Panc1 (cell line): ENCODE measurements around the gene ZNF468. TPM values are rescaled to one million over a fixed set of nuclear protein-coding genes. Genes with fewer than 3 reads are reported as not detected.

Experiments
- ATAC-seq: fragments of 200-7000 bp; cut with Tn5 transposase; 2 replicates; pipeline ENCODE4 v1.9.1; 2020; ENCODE audit warnings: mild to moderate bottlenecking, moderate library complexity
- BruUV-seq: library from RNA; stranded (reverse); fragments of 400-500 nt; replicated peaks from 2 replicates; lab custom pipeline; 2021; lab: Mats Ljungman, UMichigan
- CTCF ChIA-PET: fragments of 300-600 bp; sonication (Branson Sonifier 250); formaldehyde crosslinking; loops from one replicate; lab custom pipeline; 2022; ENCODE audit warnings: antibody characterized with exemption; lab: Charles Lee
- POLR2A ChIA-PET: fragments of 300-600 bp; sonication (Branson Sonifier 250); formaldehyde crosslinking; loops from one replicate; lab custom pipeline; 2022; ENCODE audit warnings: antibody characterized with exemption; lab: Charles Lee
- DNase-seq: peaks from one replicate; pipeline ENCODE4 v3.0.0-alpha.2; 2010; ENCODE audit warnings: low read depth, low spot score
- H3K27ac ChIP-seq: 2 replicates; pipeline ENCODE4 v1.5.1; 2011; ENCODE audit warnings: mild to moderate bottlenecking, low read length, inconsistent platforms
- H3K27me3 ChIP-seq: fragments of 200-500 bp; sonication (Bioruptor generic); 2 replicates; pipeline ENCODE4 v1.6.0; 2014; ENCODE audit warnings: low read length, inconsistent platforms; ENCODE audit not compliant: control insufficient read depth, insufficient read depth
- H3K36me3 ChIP-seq: fragments of 200-500 bp; sonication (Bioruptor generic); 2 replicates; pipeline ENCODE4 v1.5.1; 2014; ENCODE audit warnings: inconsistent platforms, mild to moderate bottlenecking, low read length, moderate library complexity; ENCODE audit not compliant: control insufficient read depth, insufficient read depth
- H3K4me1 ChIP-seq: 2 replicates; pipeline ENCODE4 v1.5.1; 2011; ENCODE audit warnings: inconsistent platforms, mild to moderate bottlenecking, low read length, moderate library complexity; ENCODE audit not compliant: control insufficient read depth, insufficient read depth
- H3K4me3 ChIP-seq, 2 experiments: 2 replicates each; pipeline ENCODE4 v1.5.1; 2011 to 2012; ENCODE audit warnings: low read depth in 2 of 2, low read length in 2 of 2, mild to moderate bottlenecking in 2 of 2, inconsistent platforms in 1 of 2, moderate library complexity in 1 of 2
- H3K9me3 ChIP-seq: fragments of 200-500 bp; sonication (Bioruptor generic); 2 replicates; pipeline ENCODE4 v1.5.1; 2014; ENCODE audit warnings: low read depth, mild to moderate bottlenecking, inconsistent platforms, low read length, moderate library complexity; ENCODE audit not compliant: control insufficient read depth, insufficient read depth
- POLR2AphosphoS5 ChIP-seq: IDR thresholded peaks from 2 replicates; pipeline ENCODE4 v1.6.1; 2012; ENCODE audit warnings: mild to moderate bottlenecking, low read depth, low read length, moderate library complexity
- SIN3A ChIP-seq: IDR thresholded peaks from 2 replicates; pipeline ENCODE4 v1.6.1; 2012; ENCODE audit warnings: low read depth, mild to moderate bottlenecking, low read length, moderate library complexity, borderline replicate concordance; ENCODE audit not compliant: insufficient read depth
- TCF7L2 ChIP-seq: IDR thresholded peaks from 2 replicates; pipeline ENCODE4 v1.6.1; 2011; ENCODE audit warnings: mild to moderate bottlenecking, low read depth, low read length, inconsistent platforms
- in situ Hi-C: cut with HindIII; loops from 2 replicates; pipeline ENCODE4 v1.10.0; 2016; ENCODE audit warnings: low sequenced_read_pairs, low pct_unique_long_range_greater_than_20kb
- intact Hi-C: fragments of 100-400 bp; cut with micrococcal nuclease; formaldehyde crosslinking; loops from one replicate; pipeline ENCODE4 v1.10.0; 2022; ENCODE audit not compliant: unreplicated experiment
- total RNA-seq: library from RNA; stranded (reverse); gene quantifications from one replicate; pipeline ENCODE4 v1.2.1, GENCODE V29; 2021; ENCODE audit not compliant: unreplicated experiment
- TF ChIP-seq, protein P1 (sequence below): fragments of 450-650 bp; IDR thresholded peaks from 2 replicates; pipeline ENCODE4 v1.5.1; 2017; ENCODE audit warnings: mild to moderate bottlenecking
- TF ChIP-seq, protein P2 (sequence below), 2 experiments: IDR thresholded peaks; 2 replicates each; pipeline ENCODE4 v1.6.1; 2011 to 2012; ENCODE audit warnings: low read depth in 2 of 2, control low read depth in 1 of 2, low read length in 1 of 2, mild to moderate bottlenecking in 1 of 2, moderate library complexity in 1 of 2; ENCODE audit not compliant: insufficient read depth in 1 of 2

Gene ZNF468
- total RNA-seq, 1 experiment from 2014 or later: 27.5 TPM

DNA sequence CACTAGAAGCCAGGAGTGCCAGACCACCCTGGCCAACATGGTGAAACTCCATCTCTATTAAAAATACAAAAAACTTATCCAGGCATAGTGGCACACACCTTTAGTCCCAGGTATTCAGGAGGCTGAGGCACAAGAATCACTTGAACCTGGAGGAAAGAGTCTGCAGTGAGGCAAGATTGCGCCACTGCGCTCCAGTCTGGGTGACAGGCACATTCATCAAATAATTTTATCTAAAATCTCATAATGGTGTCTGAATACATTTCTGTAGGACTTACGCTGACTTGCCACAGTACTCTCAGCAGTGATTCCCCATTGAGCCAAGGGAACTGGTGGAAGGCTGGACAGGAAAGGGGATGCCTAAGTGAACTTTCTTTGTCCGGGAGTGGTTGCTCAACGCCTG lies 31.7 kb downstream of the ZNF468 start:
- BruUV-seq: no TSS peak
- ATAC-seq: no peak
- no peaks in the 10 kb centered on the region for H3K4me1 ChIP-seq
- H3K27me3 ChIP-seq: no peaks in the 10 kb centered on the region
- ChIA-PET POLR2A (no interaction called here), CTCF (no interaction called here)
- TF ChIP-seq TCF7L2 (no peak), SIN3A (no peak), POLR2AphosphoS5 (no peak)
- TF ChIP-seq, protein P1, sequence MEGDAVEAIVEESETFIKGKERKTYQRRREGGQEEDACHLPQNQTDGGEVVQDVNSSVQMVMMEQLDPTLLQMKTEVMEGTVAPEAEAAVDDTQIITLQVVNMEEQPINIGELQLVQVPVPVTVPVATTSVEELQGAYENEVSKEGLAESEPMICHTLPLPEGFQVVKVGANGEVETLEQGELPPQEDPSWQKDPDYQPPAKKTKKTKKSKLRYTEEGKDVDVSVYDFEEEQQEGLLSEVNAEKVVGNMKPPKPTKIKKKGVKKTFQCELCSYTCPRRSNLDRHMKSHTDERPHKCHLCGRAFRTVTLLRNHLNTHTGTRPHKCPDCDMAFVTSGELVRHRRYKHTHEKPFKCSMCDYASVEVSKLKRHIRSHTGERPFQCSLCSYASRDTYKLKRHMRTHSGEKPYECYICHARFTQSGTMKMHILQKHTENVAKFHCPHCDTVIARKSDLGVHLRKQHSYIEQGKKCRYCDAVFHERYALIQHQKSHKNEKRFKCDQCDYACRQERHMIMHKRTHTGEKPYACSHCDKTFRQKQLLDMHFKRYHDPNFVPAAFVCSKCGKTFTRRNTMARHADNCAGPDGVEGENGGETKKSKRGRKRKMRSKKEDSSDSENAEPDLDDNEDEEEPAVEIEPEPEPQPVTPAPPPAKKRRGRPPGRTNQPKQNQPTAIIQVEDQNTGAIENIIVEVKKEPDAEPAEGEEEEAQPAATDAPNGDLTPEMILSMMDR: no peak
- TF ChIP-seq, protein P2, sequence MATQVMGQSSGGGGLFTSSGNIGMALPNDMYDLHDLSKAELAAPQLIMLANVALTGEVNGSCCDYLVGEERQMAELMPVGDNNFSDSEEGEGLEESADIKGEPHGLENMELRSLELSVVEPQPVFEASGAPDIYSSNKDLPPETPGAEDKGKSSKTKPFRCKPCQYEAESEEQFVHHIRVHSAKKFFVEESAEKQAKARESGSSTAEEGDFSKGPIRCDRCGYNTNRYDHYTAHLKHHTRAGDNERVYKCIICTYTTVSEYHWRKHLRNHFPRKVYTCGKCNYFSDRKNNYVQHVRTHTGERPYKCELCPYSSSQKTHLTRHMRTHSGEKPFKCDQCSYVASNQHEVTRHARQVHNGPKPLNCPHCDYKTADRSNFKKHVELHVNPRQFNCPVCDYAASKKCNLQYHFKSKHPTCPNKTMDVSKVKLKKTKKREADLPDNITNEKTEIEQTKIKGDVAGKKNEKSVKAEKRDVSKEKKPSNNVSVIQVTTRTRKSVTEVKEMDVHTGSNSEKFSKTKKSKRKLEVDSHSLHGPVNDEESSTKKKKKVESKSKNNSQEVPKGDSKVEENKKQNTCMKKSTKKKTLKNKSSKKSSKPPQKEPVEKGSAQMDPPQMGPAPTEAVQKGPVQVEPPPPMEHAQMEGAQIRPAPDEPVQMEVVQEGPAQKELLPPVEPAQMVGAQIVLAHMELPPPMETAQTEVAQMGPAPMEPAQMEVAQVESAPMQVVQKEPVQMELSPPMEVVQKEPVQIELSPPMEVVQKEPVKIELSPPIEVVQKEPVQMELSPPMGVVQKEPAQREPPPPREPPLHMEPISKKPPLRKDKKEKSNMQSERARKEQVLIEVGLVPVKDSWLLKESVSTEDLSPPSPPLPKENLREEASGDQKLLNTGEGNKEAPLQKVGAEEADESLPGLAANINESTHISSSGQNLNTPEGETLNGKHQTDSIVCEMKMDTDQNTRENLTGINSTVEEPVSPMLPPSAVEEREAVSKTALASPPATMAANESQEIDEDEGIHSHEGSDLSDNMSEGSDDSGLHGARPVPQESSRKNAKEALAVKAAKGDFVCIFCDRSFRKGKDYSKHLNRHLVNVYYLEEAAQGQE (IDR thresholded peaks at IDR 0.05; ENCODE audit: insufficient read depth in 1 of 2, low read depth in 2 of 2, low read length in 1 of 2): no peak
- H3K4me3 ChIP-seq: no peak overlapping the region
- intact Hi-C loops: no loop called here
- H3K9me3 ChIP-seq: no peaks in the 10 kb centered on the region
- DNase-seq: no peak
- in situ Hi-C loops: no loop called here
- H3K36me3 ChIP-seq: no peaks in the 10 kb centered on the region
- no peak overlapping the region for H3K27ac ChIP-seq

DNA sequence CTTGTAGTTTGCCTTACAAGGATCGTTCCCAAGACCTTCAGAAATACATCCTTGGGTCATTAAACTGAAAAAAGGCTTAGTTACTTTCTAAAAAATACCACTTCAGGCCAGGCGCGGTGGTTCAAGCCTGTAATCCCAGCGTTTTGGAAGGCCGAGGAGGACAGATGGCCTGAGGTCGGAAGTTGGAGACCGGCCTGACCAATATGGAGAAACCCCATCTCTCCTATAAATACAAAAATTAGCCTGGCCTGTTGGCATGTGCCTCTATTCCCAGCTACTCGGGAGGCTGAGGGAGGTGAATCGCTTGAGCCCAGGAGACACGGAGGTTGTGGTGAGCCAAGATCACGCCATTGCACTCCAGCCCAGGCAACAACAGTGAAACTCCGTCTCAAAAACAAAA lies 33.7 kb downstream of the ZNF468 start:
- intact Hi-C loops (no loop called here), in situ Hi-C loops (no loop called here)
- no peaks in the 10 kb centered on the region for H3K9me3 ChIP-seq
- no peaks in the 10 kb centered on the region for H3K36me3 ChIP-seq
- DNase-seq (no peak), ATAC-seq (no peak)
- H3K27me3 ChIP-seq: no peaks in the 10 kb centered on the region
- H3K4me3 ChIP-seq: no peak overlapping the region
- no peaks in the 10 kb centered on the region for H3K4me1 ChIP-seq
- POLR2A ChIA-PET: no interaction called here
- BruUV-seq: no TSS peak
- H3K27ac ChIP-seq: no peak overlapping the region
- TF ChIP-seq TCF7L2 (no peak), SIN3A (no peak), POLR2AphosphoS5 (no peak)
- TF ChIP-seq, protein P1: no peak
- CTCF ChIA-PET: no interaction called here
